Embryonic facial prominence (tissue), 1 donor: ENCODE results near the gene GALNT16.

Experiments used
- DNase-seq: peaks from one replicate; pipeline ENCODE4 v3.0.0-alpha.2; 2016; ENCODE audit errors: extremely low spot score

Gene GALNT16

DNA sequence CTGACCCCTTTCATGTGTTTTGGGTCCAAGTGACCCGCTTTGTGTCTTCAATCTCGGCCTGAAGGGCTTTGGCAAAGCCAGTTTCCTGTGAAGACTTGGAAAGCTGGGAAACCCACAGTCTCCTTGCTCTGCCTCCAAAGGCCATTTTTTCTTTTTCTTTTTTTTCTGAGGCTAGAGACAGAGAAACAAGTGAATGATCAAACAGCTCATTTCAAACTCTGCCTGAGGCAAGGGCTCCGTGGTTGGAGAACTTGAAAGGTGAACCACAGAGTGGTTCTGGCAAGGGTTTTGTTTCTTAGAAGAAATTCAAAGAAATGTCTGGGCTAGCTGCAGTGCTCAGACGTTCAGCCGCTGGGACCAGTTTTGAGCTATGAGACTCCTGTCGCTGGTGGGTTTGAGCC lies 75.4 kb downstream of the GALNT16 start:
- DNase-seq = no peak

DNA sequence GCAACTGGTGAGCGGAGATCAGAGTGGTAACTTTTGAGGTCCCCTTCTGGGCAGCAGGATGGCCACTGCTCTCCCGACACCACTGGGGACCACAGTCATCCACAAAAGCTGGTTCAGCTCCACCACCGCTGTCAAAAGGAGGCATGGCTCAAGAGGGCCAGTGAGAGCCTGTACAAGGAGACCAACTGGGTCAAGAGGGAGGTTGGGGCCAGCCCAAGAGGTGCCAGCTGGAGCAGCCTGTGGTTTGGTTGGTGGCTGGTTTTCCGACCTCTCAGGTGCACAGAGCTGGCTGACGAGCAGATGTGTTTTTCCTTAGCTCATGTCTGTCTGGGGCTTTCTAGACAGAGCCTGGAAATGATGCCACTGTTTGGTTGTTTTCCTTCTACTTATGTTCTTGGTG lies 78.0 kb downstream of the GALNT16 start:
- no peak for DNase-seq

DNA sequence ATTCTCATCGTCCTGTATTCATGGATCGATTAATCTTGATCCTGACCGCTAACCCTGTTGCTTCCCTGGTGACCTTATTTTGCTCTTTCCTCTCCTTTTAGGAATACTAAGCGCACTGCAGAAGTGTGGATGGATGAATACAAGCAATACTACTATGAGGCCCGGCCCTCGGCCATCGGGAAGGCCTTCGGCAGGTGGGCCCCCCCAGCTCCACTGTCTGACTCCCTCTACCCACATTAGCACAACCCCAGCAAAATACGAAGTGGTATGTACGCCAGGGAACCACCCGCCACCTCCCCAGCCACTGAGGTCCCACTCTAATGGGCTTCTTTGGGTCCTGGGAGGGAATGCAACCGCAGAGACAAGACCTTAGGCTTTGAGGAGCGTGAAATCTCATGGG lies 79.5 kb downstream of the GALNT16 start:
- no peak for DNase-seq

DNA sequence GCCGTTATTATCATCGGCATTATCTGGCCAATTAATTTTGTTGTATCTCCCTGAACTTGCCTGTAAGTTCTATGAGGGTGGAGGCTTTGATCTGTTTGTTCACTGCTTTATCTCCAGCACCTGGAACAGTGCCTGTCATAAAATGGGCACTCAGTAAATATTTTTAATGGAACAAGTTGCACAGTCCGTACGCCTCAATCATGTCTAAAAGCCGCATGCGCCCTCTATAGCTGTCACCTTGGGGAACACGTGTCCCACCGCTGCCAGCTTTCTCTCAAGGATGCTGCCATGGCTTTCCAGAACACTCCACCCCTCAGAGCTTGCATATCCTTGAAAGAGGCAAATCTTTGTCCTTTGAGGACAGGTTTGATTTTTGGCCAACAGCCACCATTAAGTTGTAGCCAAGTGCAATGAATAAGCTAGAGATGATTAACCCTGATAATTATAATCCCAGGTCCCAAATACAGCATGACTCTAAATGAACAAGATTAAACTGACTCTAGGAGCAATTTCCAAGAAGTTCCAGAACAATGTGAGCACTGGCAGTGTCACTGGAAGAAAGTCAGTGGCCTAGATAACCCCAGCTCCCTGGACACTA lies 83.1 kb downstream of the GALNT16 start:
- no peak for DNase-seq

DNA sequence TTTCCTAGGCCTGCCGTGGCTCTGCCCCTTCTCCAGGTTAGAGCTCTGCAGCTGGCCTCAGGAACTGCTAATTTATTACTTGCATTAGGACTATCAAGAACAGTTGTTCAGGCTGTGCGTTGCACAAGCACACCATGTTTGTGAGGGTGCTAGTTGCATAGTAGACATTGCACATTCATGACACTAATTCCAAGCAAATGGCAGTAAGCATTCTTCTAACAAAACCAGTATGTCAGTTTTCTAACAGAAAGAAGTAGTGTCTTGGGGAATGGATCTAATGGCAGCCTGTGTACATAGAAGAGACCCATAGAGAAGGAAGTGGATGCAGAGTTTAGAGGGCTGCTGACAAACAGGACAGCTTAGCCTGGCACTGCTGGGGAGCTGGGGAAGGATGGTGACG lies 84.2 kb downstream of the GALNT16 start:
- DNase-seq = no peak

DNA sequence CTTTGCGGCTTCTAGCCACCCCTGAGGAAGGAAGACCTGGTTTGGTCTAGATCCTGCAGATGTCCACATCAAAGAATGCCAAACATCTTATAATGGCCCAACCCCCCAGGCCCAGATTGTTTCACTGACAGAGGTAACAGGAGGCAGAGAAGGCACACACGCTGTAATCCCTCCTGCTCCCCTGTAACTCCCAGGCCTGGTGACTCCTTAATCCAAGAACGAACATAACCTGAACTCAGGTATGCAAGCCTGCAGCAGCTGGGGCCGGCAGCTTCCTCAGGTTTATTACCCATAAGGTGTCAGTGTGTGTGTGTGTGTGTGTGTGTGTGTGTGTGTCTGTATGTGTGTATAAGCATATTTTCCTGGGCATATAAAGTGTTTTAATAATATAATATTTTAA lies 85.4 kb downstream of the GALNT16 start:
- DNase-seq = no peak

DNA sequence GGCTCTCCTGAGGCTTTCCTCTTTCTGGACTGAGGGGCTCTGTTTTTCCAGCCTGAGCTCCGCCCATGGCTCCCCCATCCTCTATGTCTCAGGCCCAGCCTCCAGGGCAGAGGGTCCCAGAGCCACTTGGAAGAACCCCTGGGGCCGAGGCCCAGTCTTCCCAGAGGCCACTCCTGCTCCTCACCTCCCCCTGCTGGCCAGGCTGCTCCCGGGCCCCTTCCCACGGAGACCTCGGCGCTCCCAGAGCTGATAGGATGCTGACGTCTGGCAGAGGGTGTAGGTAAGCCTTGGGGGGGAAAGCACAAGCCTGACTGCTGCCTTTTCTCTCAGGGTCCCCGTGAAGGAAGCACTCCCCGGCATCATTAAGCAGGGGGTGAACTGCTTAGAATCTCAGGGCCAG lies 86.8 kb downstream of the GALNT16 start:
- no peak for DNase-seq

DNA sequence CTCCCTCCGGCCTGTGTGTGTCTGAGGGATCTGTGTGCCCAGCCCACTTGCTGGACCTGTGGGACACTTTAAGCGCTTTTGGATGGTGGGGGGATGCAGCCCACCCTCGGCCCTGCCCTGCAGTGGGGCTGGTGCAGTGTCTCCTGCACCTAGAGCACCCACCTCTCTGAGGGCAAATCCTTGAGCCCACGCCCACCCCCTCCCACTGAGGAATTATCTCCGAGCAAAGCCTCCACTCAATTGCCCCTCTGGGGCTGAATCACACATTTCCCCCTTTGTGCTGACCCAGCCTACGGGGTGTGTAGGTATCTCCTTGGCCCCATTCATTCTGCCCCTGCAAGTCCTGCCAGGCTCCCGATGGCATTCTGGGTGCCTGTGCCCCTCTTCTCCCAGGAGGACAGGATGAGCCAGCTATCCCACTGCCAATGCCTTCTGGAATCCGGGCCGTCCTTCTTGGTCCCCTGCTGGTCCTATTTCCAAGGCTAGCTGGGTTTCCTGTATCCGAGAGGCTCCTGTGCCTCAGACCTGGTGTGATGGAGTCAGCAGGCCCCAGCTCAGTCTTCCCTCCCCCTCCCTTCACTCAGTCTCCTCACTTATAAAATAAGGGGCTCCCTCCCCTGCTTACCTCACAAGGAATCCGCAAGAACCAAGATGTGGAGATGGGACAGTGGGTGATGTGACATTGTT lies 89.3 kb downstream of the GALNT16 start:
- no peak for DNase-seq

DNA sequence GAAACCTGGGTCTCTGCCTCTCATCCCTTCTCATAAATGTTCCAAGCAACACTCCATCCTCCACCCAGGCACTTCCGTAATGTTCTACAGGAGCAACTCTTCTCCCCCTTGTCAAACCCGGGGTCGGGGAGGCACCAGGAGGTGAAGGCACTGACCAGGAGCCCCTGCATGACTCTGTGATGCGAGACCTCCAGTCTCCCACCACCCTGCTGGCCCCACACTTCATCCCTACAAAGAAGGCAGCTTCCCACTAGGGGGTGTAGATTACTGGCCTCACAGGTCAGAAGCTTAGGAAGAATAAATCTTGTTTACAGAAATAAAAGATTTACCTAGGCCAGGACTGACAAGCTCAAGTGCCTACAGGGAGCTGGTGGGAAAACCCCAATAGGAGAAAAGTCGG lies 90.9 kb downstream of the GALNT16 start:
- no peak for DNase-seq

DNA sequence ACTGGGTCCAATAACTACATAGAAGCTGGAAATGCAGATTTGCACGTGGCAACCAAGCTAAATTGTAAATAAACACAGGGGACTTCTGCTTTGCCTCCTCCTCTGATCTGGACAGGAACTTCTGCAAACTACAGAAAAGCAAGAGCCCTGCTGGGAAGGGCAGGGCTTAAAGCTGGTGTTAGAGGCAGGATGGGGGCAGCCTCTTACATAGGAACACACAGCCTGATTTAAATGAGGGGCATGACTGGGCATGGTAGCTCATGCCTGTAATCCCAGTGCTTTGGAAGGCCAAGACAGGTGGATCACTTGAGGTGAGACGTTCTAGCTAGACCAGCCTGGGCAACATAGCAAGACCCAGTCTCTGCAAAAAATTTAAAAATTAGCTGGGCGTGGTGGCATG lies 91.4 kb downstream of the GALNT16 start:
- DNase-seq = no peak

DNA sequence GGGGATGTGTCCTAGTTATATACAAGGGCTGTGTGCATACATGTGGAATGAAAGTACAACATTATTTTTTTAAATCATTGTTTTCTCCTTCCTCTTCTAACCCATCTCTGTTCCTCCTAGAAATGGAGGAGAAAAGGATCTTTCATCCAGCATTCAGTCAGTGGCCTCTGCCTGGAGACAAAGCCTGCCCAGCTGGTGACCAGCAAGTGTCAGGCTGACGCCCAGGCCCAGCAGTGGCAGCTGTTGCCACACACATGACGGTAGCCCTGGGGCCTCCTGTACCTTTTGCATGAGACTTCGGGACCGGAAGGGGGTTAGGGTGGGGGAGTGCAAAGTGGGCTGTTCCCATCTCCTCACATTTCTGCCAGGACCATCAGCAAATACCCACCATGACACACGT lies 92.0 kb downstream of the GALNT16 start:
- DNase-seq = no peak

DNA sequence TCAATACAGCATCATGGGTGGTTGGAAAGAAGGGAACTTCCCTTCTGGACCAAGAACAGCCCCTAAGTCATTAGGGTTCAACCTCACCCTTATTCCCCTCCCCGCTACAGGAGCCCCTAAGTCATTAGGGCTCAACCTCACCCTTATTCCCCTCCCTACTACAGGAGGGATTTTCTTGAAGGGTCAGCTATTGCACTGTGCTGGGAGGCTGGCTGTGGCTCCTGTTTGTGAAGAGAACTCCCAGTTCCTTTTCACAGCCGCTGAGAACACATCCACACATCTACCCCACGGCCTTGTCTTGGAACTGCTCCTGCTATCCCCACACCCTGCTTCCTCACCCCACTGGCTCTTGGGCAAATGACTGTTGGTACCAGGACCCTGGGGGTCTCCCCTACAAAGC lies 93.2 kb downstream of the GALNT16 start:
- no peak for DNase-seq

DNA sequence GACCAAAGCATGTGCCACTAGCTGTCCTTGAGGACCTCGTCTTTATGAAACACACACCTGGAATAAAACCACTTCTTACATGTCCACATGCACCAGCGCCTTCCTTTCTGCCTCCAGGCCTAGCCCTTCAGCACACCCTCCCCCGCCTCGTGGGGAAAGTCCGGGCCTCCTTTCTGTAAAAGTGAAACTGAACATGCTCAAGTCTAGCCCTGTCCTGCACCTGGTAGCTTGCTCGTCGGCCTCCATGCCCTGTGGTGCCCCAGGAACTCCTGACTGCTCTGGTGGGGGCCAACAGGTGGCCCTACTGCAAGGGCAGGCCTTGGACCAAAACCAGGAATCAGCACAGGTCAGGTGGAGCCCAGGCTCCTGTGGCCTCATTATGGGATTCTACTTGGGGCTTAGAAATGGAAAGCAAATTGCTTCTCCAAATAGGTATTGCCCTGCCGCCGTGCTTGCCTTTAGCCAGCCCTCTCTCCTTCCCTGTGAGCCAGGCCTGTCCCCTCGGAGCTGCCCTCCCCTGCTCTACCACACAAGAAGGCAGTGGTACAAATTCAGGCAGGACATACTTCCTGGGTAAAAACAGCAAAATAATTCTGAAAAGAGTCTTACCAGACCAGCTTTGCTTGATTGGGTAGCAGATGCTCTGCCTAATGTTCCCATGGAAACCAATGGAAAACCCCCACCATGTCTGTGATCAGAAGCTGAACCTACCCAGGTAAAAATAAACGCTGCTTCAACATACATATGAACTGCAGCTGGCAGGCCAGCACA lies 94.6 kb downstream of the GALNT16 start:
- DNase-seq = no peak

DNA sequence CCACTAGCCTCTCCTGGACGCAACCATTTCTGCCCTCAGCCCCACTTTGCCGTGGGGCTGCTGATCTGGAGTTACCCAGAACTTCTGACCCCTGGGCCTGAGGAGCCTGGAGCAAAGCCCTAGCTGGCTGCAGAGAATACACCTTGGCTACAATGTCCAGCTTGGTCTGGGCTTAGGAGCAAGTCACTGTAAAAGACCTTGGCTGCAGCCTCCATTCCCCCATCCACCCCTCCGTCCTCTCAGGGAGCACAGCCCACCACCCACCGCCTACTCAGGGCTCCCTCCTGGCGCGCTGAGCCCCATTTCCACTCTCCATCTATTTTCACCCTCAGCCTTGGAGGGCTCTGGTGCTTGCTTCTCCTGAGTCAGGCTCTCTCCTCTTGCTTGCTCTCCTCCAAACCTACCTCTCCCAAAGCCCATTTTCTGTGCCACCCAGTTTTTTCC lies 95.2 kb downstream of the GALNT16 start:
- DNase-seq = no peak

DNA sequence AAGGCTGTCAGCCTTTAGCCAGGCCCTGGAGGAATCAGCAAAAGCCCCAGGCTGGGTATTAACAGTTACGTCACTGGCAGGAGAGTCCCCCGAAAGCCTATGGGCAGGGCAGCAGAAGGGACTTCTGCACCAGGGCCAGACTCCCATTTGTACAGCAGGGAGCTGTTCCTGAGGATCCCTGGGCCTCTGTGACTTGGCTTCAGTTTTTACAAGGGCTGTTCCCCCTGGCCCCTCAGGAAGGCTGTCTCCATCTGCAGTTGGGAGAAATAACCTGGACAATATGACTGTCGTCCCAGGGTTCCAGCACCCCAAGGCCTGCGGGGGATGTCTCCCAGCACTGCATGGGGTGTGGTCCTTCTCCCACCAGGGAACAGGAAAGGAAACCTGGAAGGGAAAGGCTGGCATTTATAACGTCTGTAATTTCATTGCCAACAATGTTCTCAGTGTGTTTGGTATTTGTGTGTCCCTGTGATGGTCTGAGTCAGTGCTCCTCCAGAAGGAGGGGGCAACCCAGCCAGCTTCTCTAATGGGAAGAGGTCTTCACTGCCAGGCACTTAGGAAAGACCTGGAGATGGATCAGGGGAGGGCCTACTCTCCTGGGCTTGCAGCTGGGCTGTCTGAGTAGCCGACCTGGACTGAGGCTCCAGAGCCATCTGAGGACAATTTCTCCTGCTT lies 95.8 kb downstream of the GALNT16 start:
- DNase-seq = no peak

DNA sequence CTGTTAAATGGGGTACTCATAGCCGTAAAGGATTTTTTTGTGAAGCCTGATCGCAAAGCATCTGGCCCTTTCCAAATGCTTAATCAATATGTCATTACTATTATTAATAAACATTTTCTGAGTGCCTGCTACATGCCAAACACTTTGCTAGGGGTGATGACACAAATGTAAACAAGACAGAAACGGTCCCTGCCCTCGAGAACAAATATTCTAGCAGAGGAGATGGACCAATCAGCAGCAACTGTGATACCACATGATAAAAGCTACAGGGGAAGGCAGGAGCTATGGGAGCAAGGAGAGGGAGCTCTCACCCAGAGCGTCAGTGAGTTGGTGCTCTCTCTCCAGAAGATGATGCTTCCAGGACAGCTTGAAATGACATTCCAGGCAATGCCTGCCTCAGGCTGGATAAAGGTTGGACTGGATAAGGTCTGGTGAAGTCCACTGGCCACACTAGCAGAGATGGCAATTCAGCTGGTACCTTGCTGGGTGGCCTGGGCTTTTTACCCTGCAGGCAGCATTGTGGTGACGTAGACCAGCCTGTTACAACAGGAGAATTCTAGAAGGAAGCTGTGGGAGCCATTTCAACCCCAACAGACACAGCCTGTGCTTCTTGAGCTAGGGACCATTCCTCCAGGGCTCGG lies 97.1 kb downstream of the GALNT16 start:
- DNase-seq = no peak

DNA sequence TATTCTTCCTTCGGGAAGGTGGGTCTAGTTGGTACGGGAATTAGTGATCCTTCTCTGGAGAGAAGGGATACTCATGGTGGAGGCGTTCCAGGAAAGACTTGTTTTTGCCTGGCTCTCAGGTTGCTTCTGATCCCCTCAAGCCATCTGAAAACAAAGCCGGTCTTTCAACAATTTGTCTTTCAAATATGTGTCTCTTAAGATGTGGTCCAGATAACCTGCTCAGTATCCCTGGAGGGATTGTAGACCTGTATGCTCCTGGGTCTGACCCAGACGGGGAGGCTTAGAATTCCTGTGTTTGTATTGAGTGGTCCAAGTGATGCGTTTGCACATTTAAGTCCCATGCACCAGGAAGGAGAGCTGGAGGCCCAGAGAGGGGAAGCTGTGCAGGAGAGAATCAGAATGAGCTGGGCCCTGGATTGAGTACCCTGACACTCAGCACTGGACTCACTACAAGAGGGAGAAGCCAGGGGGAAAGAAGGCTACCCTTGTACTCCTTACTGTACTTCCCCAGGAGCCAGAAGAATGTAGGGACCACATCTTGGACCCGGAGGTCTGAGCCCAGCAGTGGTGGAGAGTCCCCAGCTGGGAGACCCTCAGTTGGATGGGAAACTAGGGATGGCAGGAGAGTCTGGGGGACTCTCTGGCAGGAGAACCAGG lies 97.7 kb downstream of the GALNT16 start:
- DNase-seq = no peak

DNA sequence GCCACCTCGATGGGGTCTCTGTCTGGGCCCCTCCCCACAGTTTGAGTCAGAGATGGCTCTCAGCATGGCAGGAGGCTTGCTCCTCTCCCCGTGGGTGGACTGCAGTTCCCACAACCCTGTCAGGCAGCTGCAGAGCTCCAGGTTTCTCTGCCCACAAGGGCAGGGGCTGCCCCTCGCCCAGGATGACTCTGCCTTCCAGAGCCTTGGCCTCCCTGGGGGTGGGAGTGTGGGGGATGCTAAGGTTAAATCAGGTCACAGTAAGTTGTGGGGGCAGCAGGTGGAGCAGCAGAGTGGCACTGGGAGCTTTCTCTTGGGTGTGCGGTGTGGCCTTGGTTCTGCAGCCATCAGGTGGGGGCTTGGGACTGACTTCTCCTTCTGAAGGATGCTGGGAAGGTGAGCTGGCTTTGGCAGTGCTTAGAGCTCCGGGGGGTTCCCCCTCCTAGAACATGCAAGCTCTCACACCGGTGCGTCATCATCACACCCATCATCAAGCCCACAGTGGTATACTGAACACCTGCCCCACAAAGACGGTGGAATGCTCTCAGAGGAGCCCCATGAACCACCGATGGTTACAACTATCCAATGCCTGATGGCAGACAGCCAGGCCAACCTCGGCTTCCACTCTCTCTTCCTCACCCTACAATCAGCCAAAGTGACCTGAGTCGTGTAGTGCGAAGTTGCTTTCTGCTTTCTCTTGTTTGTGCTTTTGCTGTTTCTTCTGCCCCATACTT lies 98.4 kb downstream of the GALNT16 start:
- DNase-seq = no peak

DNA sequence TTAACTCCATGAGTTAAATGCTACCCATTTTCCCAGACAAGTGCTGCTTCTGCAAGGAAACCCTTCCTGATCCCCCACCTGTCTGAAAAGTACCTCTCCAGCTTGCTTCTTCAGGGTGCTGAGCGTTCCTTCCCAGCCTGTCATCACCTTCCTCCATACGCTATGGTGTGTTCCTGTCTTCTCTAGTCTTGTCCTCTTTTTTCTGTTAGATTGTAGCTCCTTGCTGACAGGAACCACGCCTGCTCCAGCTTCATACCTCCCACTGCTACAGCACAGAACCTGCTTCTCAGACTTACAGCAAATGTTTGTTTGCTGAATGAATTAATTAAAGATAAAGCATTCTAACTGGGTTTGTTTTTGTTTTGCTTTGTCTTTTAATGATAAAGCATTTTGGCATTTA lies 99.0 kb downstream of the GALNT16 start:
- no peak for DNase-seq

DNA sequence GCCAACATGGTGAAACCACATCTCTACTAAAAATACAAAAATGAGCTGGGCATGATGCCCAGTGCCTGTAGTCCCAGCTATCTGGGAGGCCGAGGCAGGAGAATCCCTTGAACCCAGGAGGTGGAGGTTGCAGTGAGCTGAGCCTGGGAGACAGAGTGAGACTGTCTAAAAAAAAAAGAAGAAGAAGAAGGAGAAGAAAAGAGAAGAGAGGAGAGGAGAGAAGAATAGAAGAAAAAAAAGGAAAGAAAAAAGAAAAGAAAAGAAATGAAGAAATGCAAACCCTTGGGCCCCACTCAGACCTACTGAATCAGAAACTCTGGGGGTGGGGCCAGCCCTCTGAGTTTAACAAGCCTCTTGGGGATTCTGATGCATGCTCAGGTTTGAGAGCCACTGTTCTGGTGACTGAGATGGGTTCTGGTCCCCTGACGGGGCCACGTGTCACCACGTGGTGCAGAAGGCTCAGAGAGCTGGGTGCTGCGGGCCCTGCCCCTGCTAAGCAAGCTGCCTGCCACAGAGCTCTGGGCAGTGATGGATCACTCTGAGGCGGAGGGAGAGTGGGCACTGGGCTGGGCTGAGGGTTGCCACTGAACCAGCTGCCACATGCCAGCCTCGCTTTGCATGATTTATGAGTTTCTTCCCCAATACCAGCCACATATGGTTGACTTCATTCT lies 100.6 kb downstream of the GALNT16 start:
- DNase-seq = no peak
